ENCODE measurements around the gene MAN1C1.

DNA sequence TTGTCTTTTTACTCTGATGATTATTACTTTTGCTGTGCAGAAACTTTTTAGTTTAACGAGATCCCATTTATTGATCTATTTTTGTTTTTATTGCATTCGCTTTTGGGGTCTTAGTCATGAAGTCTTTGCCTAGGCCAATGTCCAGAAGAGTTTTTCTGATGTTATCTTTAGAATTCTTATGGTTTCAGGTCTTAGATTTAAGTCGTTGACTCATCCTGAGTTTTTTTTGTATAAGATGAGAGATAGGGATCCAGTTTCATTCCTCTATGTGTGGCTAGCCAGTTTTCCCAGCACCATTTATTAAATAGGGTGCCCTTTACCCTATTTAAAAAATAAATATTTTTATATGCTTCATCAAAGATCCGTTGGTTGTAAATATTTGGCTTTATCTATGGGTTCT lies 13.2 kb downstream of the MAN1C1 start:
- TF ChIP-seq, protein P1, sequence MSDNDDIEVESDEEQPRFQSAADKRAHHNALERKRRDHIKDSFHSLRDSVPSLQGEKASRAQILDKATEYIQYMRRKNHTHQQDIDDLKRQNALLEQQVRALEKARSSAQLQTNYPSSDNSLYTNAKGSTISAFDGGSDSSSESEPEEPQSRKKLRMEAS (IDR thresholded peaks at IDR 0.05; ENCODE audit: insufficient read depth, insufficient read length) = no peak
- TF ChIP-seq CTCF (IDR thresholded peaks at IDR 0.05; ENCODE audit: extremely low read depth in 1 of 2, insufficient read depth in 1 of 2, low read depth in 1 of 2, low read length in 2 of 2) = no peak
- TF ChIP-seq GATA2 (IDR thresholded peaks at IDR 0.05; ENCODE audit: insufficient read depth, insufficient read length, low read depth, low read length) = no peak
- TF ChIP-seq POLR2A (IDR thresholded peaks at IDR 0.05; ENCODE audit: low read depth, low read length) = no peak
- TF ChIP-seq JUN (IDR thresholded peaks at IDR 0.05; ENCODE audit: borderline replicate concordance, insufficient read depth, insufficient read length, low read depth) = no peak
- TF ChIP-seq EZH2 (IDR thresholded peaks at IDR 0.05; ENCODE audit: borderline replicate concordance, low read depth, low read length, severe bottlenecking) = no peak

Data from endothelial cell of umbilical vein (primary cell).